ENCODE results near the gene CYB561.

DNA sequence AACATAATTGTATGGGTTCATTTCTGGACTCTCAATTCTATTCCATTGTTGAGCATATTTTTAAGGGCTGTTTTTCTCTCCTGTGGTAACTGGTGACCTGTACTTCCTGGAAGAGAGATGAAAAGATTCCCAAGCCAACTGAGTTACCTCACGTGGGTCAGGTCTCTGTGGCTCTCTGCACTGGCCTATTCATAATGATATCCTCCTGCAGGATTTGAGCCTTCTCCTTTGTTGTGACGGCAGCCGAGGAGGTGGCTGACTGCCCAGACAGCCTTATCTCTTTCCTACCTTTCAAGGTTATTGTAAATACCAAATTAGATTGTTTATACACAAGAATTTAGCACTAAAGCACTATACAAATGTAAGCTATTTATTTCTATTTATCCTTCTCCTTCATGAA, 28.1 kb upstream of the CYB561 start:
- TF ChIP-seq POLR2A (IDR thresholded peaks at IDR 0.05) (no peak), CTCF (IDR thresholded peaks at IDR 0.05 in 4 of 5, conservative IDR thresholded peaks at IDR 0.05 in 1 of 5) (no peak)
